GM21390 (cell line): ENCODE data around the gene HOXA2.

Experiments
- ATAC-seq: cut with Tn5 transposase; IDR thresholded peaks from one replicate; pipeline ENCODE4 v1.9.1; 2021; ENCODE audit not compliant: unreplicated experiment

HOXA2 gene

GRCh38 chr7:27080844-27081436, 21.5 kb downstream of the HOXA2 start:
- ATAC-seq, result no peak

- ATAC-seq, result no peak
Observed at GRCh38 chr7:27079234-27079975, 23.1 kb downstream of the HOXA2 start.

- ATAC-seq, result no peak
Observed at GRCh38 chr7:27078616-27079233, 23.8 kb downstream of the HOXA2 start.

- ATAC-seq, result no peak
Observed at GRCh38 chr7:27073076-27073475, 29.4 kb downstream of the HOXA2 start.

- ATAC-seq, result no peak
Observed at GRCh38 chr7:27071622-27072390, 30.7 kb downstream of the HOXA2 start.

GRCh38 chr7:27068259-27068658, 34.2 kb downstream of the HOXA2 start:
- no peak for ATAC-seq

- ATAC-seq, result no peak
Observed at GRCh38 chr7:27066148-27066547, 36.3 kb downstream of the HOXA2 start.

- ATAC-seq, result no peak
Observed at GRCh38 chr7:27065709-27066108, 36.8 kb downstream of the HOXA2 start.

- no peak for ATAC-seq
Observed at GRCh38 chr7:27064661-27065060, 37.8 kb downstream of the HOXA2 start.

- no peak for ATAC-seq
Observed at GRCh38 chr7:27064159-27064558, 38.3 kb downstream of the HOXA2 start.

- no peak for ATAC-seq
Observed at GRCh38 chr7:27062946-27063345, 39.5 kb downstream of the HOXA2 start.

GRCh38 chr7:27053153-27053552, 49.3 kb downstream of the HOXA2 start:
- ATAC-seq, result no peak

GRCh38 chr7:27051451-27051850, 51.0 kb downstream of the HOXA2 start:
- no peak for ATAC-seq
